Breast epithelium (tissue), 4 donors: Measurements from ENCODE around the gene CAMTA1. TPM values are rescaled to one million over a fixed set of nuclear protein-coding genes. Genes with fewer than 3 reads are reported as not detected.

Experiments used
- DNase-seq, 2 donors: peaks; one replicate each; pipeline ENCODE4 v3.0.0-alpha.2; 2019; ENCODE audit warnings: low spot score in 2 of 2
- H3K27ac ChIP-seq, 2 donors: fragments of 200-600 bp; sonication (generic) in 1 of 2; one replicate each; pipeline ENCODE4 v1.5.1; 2016 to 2019; ENCODE audit warnings: mild to moderate bottlenecking in 1 of 2
- H3K27me3 ChIP-seq, 2 donors: fragments of 200-600 bp; sonication (generic) in 1 of 2; one replicate each; pipeline versions ENCODE4 v1.5.1 to v1.6.0; 2017 to 2019; ENCODE audit warnings: control low read depth in 1 of 2, mild to moderate bottlenecking in 1 of 2
- H3K36me3 ChIP-seq: fragments of 200-600 bp; one replicate; pipeline ENCODE4 v1.5.1; 2019
- H3K4me1 ChIP-seq, 2 donors: fragments of 200-600 bp; sonication (generic); one replicate each; pipeline ENCODE4 v1.5.1; 2016 to 2019; ENCODE audit warnings: control low read depth in 1 of 2
- H3K4me3 ChIP-seq, 3 donors: fragments of 200-600 bp; sonication (generic); 1 replicate in 2 of 3; 2 replicates in 1 of 3; pipeline ENCODE4 v1.5.1; 2016 to 2019; ENCODE audit warnings: mild to moderate bottlenecking in 3 of 3, moderate library complexity in 2 of 3
- H3K9me3 ChIP-seq, 2 donors: fragments of 200-600 bp; sonication (generic) in 1 of 2; one replicate each; pipeline ENCODE4 v1.5.1; 2016 to 2019; ENCODE audit warnings: control low read depth in 1 of 2
- POLR2A ChIP-seq: fragments of 450-650 bp; IDR thresholded peaks from one replicate; pipeline ENCODE4 v1.6.1; 2016; ENCODE audit warnings: antibody characterized with exemption, mild to moderate bottlenecking, moderate library complexity
- POLR2AphosphoS5 ChIP-seq, 3 donors: sonication (generic); formaldehyde crosslinking; IDR thresholded peaks; one replicate each; pipeline ENCODE4 v1.6.1; 2017; ENCODE audit warnings: antibody characterized with exemption in 3 of 3
- intact Hi-C: fragments of 100-400 bp; cut with DNase I; formaldehyde crosslinking; loops from one replicate; pipeline ENCODE4 v1.15.1; 2023; ENCODE audit warnings: low total_unique reads
- total RNA-seq, 3 donors: library from RNA; depleted of rRNA; stranded (reverse); fragments of >200 nt; gene quantifications; one replicate each; pipeline ENCODE4 v1.1.0, GENCODE V29; 2016
- TF ChIP-seq, protein P1 (sequence below), 3 donors: fragments of 450-650 bp; IDR thresholded peaks; one replicate each; pipeline ENCODE4 v1.5.1; 2016 to 2017; ENCODE audit warnings: antibody characterized with exemption in 3 of 3, mild to moderate bottlenecking in 3 of 3, moderate library complexity in 3 of 3

Gene CAMTA1
- total RNA-seq, 3 donors from 2014 or later: 53.4 to 84.0 (median 61.9) TPM

DNA sequence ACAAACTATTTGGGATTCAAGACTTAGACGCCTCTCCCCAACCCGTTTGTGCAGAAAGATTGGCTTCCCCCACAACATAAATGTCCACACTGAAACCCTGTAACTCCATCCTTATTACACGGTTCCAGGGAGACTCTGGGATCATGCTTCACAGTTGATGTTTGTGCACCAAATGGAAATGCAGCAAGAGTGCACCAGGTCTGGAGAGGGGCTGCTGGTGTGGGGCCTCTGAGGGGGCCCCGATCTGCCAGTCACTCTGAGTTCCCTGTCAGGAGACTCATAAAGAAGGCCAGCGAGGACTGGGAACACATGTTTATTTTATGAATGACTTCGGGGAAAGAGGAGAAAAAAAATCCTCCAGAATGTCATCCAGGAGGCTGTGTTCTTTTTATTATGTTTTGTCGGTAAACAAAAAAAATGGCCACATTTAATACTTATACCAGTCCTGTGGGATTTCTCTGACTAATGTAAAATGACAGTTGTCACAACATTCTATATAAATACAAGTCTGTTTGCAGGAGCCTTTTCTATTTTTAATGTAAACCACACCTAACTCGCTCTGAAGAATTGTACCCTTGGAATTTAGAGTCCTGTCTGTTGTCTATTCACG is 546.8 kb downstream of the CAMTA1 start:
- peak in 1 of 2 donors; percentile 5 for DNase-seq

DNA sequence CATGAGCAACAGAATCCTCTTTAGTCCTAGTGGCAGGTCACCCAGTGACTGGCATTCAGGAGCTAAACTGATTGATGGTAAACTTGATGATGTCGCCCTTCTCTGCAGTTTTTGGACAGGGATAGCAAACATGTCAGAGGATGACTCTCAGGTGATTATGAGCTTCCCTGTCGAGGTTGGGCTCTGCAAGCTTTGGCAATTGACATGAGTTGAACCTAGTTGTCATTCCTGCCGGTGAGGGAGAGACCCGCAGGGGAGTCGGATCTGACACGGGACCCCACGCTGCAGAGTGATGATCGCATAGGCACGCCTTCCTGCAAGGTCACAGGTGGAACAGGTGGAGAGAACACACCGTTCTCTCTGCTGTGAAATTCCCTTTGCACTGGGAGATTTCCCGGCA is 547.8 kb downstream of the CAMTA1 start:
- Histone ChIP-seq H3K4me3 (no peak overlapping the region), H3K36me3 (no peaks in the 10 kb centered on the region), H3K4me1 (no peaks in the 10 kb centered on the region), H3K27me3 (no peaks in the 10 kb centered on the region), H3K27ac (no peak overlapping the region), H3K9me3 (peaks cover 0 to 1% of the 10 kb centered on the region in 2 donors)
- DNase-seq: no peak
- no peak for TF ChIP-seq POLR2AphosphoS5 (IDR thresholded peaks at IDR 0.05)
- TF ChIP-seq POLR2A: no peak
- TF ChIP-seq, protein P1, sequence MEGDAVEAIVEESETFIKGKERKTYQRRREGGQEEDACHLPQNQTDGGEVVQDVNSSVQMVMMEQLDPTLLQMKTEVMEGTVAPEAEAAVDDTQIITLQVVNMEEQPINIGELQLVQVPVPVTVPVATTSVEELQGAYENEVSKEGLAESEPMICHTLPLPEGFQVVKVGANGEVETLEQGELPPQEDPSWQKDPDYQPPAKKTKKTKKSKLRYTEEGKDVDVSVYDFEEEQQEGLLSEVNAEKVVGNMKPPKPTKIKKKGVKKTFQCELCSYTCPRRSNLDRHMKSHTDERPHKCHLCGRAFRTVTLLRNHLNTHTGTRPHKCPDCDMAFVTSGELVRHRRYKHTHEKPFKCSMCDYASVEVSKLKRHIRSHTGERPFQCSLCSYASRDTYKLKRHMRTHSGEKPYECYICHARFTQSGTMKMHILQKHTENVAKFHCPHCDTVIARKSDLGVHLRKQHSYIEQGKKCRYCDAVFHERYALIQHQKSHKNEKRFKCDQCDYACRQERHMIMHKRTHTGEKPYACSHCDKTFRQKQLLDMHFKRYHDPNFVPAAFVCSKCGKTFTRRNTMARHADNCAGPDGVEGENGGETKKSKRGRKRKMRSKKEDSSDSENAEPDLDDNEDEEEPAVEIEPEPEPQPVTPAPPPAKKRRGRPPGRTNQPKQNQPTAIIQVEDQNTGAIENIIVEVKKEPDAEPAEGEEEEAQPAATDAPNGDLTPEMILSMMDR (IDR thresholded peaks at IDR 0.05): no peak
- intact Hi-C loops: no loop called here

More for the DNA sequence above, 546.8 kb downstream of the CAMTA1 start:
- no peak overlapping the region for H3K27ac ChIP-seq
- H3K36me3 ChIP-seq: no peaks in the 10 kb centered on the region
- intact Hi-C loops: no loop called here
- no peak overlapping the region for H3K4me3 ChIP-seq
- H3K27me3 ChIP-seq: no peaks in the 10 kb centered on the region
- no peaks in the 10 kb centered on the region for H3K4me1 ChIP-seq
- TF ChIP-seq POLR2A: no peak
- no peak for TF ChIP-seq POLR2AphosphoS5 (IDR thresholded peaks at IDR 0.05)
- TF ChIP-seq, protein P1 (IDR thresholded peaks at IDR 0.05): no peak
- H3K9me3 ChIP-seq: peaks cover 0 to 3% of the 10 kb centered on the region in 2 donors

DNA sequence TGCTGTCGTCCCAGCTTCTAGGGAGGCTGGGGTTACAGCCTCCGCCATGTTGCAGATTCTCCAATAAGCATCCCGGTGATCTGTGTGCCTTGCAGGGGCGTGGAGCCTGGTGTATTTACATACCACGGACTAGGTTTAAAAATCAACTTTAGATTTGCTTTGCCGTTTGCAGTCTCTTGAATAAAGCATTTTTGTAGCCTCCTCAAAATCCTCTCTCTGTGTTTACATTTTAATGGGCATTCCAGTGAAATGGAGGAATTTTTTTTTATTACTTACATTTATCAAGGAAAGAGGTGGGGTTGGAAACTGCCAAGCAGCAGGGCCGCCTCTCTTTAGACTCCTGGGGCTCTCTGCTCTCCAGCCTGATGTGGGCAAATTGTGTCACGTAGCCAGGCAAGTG is 548.4 kb downstream of the CAMTA1 start:
- Histone ChIP-seq H3K27ac (no peak overlapping the region), H3K36me3 (no peaks in the 10 kb centered on the region), H3K9me3 (no peaks in the 10 kb centered on the region), H3K4me3 (no peak overlapping the region), H3K27me3 (no peaks in the 10 kb centered on the region), H3K4me1 (no peaks in the 10 kb centered on the region)
- TF ChIP-seq, protein P1 (IDR thresholded peaks at IDR 0.05): no peak
- TF ChIP-seq POLR2A (no peak), POLR2AphosphoS5 (IDR thresholded peaks at IDR 0.05) (no peak)
- intact Hi-C loops: no loop called here
- DNase-seq: no peak

DNA sequence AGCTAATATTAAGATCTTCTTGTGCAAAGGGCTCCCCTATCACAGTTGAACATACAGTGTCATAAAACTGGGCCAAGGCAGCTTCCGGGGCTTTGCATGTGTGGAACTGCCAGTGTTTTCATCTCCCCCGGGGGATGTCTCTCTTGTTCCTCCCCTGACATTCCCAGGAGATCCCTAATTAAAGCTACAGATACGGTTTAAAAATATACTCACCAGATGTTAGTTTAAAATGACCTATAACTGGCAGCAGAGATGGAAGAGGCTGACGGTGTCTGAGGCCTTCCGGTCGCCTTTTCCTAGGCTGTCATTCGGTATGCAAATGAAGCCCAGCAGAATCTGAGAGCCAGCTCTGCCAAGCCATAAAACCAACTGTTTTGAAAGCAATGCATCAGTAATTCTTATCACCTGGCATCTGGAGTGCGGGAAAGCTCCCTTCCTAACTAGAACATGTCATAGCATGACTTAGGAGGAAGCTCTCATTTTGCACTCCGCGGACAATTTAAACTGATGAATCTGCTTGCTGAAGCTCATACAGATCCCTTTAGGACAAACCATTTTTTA is 549.3 kb downstream of the CAMTA1 start:
- TF ChIP-seq, protein P1 (IDR thresholded peaks at IDR 0.05): no peak
- no peak for TF ChIP-seq POLR2AphosphoS5 (IDR thresholded peaks at IDR 0.05)
- TF ChIP-seq POLR2A: no peak
- Histone ChIP-seq H3K27ac (peak overlapping the region in 1 of 2 donors; percentile 12), H3K36me3 (no peaks in the 10 kb centered on the region), H3K27me3 (no peaks in the 10 kb centered on the region), H3K9me3 (no peaks in the 10 kb centered on the region), H3K4me3 (no peak overlapping the region), H3K4me1 (no peaks in the 10 kb centered on the region)
- DNase-seq: no peak
- intact Hi-C loops: no loop called here

DNA sequence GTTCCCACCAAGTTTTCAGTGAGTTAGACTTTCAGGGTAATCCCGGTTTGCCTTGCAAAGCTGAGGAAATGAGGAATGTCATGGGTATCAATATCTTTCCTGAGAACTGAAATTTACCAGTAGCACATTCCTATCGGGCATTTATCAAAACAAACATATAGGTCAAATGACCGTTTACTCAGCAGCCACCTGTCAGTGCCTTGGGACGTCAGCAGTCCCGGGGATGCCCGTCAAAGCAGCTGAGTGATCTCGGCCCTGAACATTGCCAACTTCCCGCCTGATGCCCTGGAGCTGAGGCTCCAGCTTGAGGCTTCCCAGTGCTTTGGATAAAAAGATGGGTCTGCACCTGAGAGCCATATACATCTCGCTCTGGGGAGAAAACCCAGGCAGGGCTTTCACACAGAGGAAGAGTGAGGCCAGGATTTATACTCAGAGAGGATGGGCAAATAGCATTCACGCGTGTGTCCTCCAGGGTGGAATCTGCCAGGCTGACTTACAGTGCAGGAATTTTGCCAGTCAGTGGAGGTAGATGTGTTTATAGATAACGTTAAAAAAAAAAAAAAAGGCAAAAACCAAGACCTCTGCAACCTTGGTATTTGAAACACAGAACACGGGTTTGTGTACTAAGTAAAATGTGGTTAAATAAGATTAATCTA is 550.1 kb downstream of the CAMTA1 start:
- TF ChIP-seq, protein P1 (IDR thresholded peaks at IDR 0.05): no peak
- TF ChIP-seq POLR2A (no peak), POLR2AphosphoS5 (IDR thresholded peaks at IDR 0.05) (no peak)
- intact Hi-C loops: no loop called here
- H3K36me3 ChIP-seq: no peaks in the 10 kb centered on the region
- no peaks in the 10 kb centered on the region for H3K4me1 ChIP-seq
- H3K4me3 ChIP-seq: no peak overlapping the region
- no peak for DNase-seq
- H3K27ac ChIP-seq: no peak overlapping the region
- no peaks in the 10 kb centered on the region for H3K9me3 ChIP-seq
- no peaks in the 10 kb centered on the region for H3K27me3 ChIP-seq
